Large intestine (tissue), 1 donor: ENCODE measurements around the gene STARD6. TPM values are rescaled to one million over a fixed set of nuclear protein-coding genes. Genes with fewer than 3 reads are reported as not detected.

Source experiments
- polyA plus RNA-seq: library from polyadenylated mRNA; unstranded; fragments of 120-200 nt; gene quantifications from one replicate; pipeline ENCODE4 v1.2.1, GENCODE V29; 2013

STARD6 gene
- polyA plus RNA-seq, 1 donor, result 0.06 TPM

Other genes with a start within 250 kb of the STARD6 start
- 54.2 TPM for gene MBD2, start 133.2 kb downstream of the STARD6 start, polyA plus RNA-seq
- gene POLI, start 88.3 kb downstream of the STARD6 start, polyA plus RNA-seq, result 45.8 TPM
- gene C18orf54, start within 50 bp of the STARD6 start, polyA plus RNA-seq, result 3.6 TPM
- 0.37 TPM for gene DYNAP, start 233.4 kb upstream of the STARD6 start, polyA plus RNA-seq